Thoracic aorta (tissue), 2 donors: Measurements from ENCODE around the gene DUOXA1. TPM values are rescaled to one million over a fixed set of nuclear protein-coding genes. Genes with fewer than 3 reads are reported as not detected.

ENCODE experiments used
- ATAC-seq: fragments of 150-250 bp; one replicate; pipeline ENCODE4 v1.8.0; 2017; ENCODE audit warnings: low read depth; ENCODE audit not compliant: insufficient number of reproducible peaks, low FRiP score
- DNase-seq: peaks from one replicate; pipeline ENCODE4 v3.0.0-alpha.2; 2020; ENCODE audit warnings: low spot score
- H3K27ac ChIP-seq, 2 donors: fragments of 200-600 bp; sonication (generic); 1 replicate in 1 of 2; 2 replicates in 1 of 2; pipeline ENCODE4 v1.5.1; 2016; ENCODE audit warnings: mild to moderate bottlenecking in 2 of 2, moderate library complexity in 2 of 2
- H3K27me3 ChIP-seq: fragments of 200-600 bp; sonication (generic); replicated peaks from 2 replicates; pipeline ENCODE4 v1.6.0; 2016; ENCODE audit warnings: mild to moderate bottlenecking; ENCODE audit not compliant: insufficient read depth
- H3K36me3 ChIP-seq: fragments of 200-600 bp; sonication (generic); one replicate; pipeline ENCODE4 v1.5.1; 2016
- H3K4me1 ChIP-seq, 2 donors: fragments of 200-600 bp; sonication (generic); 1 replicate in 1 of 2; 2 replicates in 1 of 2; pipeline versions ENCODE4 v1.5.1 to v1.6.0; 2016; ENCODE audit warnings: low read depth in 2 of 2, mild to moderate bottlenecking in 1 of 2; ENCODE audit not compliant: control insufficient read depth in 1 of 2
- H3K4me3 ChIP-seq: fragments of 200-600 bp; sonication (generic); 2 replicates; pipeline ENCODE4 v1.5.1; 2016; ENCODE audit warnings: mild to moderate bottlenecking
- H3K9me3 ChIP-seq: fragments of 200-600 bp; sonication (generic); 2 replicates; pipeline ENCODE4 v1.5.1; 2016
- CTCF ChIP-seq: fragments of 200-600 bp; sonication (generic); IDR thresholded peaks from one replicate; pipeline ENCODE4 v1.5.1; 2019; ENCODE audit warnings: antibody characterized with exemption
- total RNA-seq, 2 donors: library from RNA; depleted of rRNA; stranded (reverse); fragments of >200 nt; gene quantifications; one replicate each; pipeline versions ENCODE4 v1.1.0 to v1.2.3, GENCODE V29; 2016

DUOXA1 gene
- total RNA-seq, 2 donors from 2014 or later: 6.8 TPM; not detected in 1

- no peaks in the 10 kb centered on the region for H3K27me3 ChIP-seq
- no peak overlapping the region for H3K27ac ChIP-seq
- H3K4me1 ChIP-seq: no peaks in the 10 kb centered on the region
- DNase-seq: no peak
- H3K4me3 ChIP-seq: no peak overlapping the region
- H3K9me3 ChIP-seq: no peaks in the 10 kb centered on the region
- TF ChIP-seq CTCF: no peak
- no peaks in the 10 kb centered on the region for H3K36me3 ChIP-seq
- ATAC-seq: no peak
Measured at GRCh38 chr15:45095661-45096060, 34.0 kb downstream of the DUOXA1 start.

GRCh38 chr15:45094358-45094730, 35.3 kb downstream of the DUOXA1 start:
- no peaks in the 10 kb centered on the region for H3K9me3 ChIP-seq
- no peak for TF ChIP-seq CTCF
- no peaks in the 10 kb centered on the region for H3K27me3 ChIP-seq
- DNase-seq (no peak), ATAC-seq (no peak)
- no peaks in the 10 kb centered on the region for H3K36me3 ChIP-seq
- H3K4me1 ChIP-seq: no peaks in the 10 kb centered on the region
- no peak overlapping the region for H3K4me3 ChIP-seq
- no peak overlapping the region for H3K27ac ChIP-seq

GRCh38 chr15:45093622-45094357, 35.9 kb downstream of the DUOXA1 start:
- ATAC-seq (no peak), DNase-seq (no peak)
- no peaks in the 10 kb centered on the region for H3K9me3 ChIP-seq
- no peak overlapping the region for H3K4me3 ChIP-seq
- no peaks in the 10 kb centered on the region for H3K27me3 ChIP-seq
- no peak overlapping the region for H3K27ac ChIP-seq
- H3K4me1 ChIP-seq: no peaks in the 10 kb centered on the region
- H3K36me3 ChIP-seq: no peaks in the 10 kb centered on the region
- no peak for TF ChIP-seq CTCF

- no peak for ATAC-seq
- Histone ChIP-seq H3K27me3 (no peaks in the 10 kb centered on the region), H3K4me1 (no peaks in the 10 kb centered on the region), H3K4me3 (no peak overlapping the region), H3K9me3 (no peaks in the 10 kb centered on the region), H3K36me3 (no peaks in the 10 kb centered on the region), H3K27ac (no peak overlapping the region)
- DNase-seq: no peak
- TF ChIP-seq CTCF: no peak
Measured at GRCh38 chr15:45093013-45093412, 36.7 kb downstream of the DUOXA1 start.

GRCh38 chr15:45091576-45091975, 38.1 kb downstream of the DUOXA1 start:
- Histone ChIP-seq H3K9me3 (no peaks in the 10 kb centered on the region), H3K27ac (no peak overlapping the region), H3K27me3 (no peaks in the 10 kb centered on the region), H3K4me1 (no peaks in the 10 kb centered on the region), H3K36me3 (no peaks in the 10 kb centered on the region), H3K4me3 (no peak overlapping the region)
- no peak for TF ChIP-seq CTCF
- DNase-seq (no peak), ATAC-seq (no peak)
